ENCODE measurements around the gene GRAMD4. TPM values are rescaled to one million over a fixed set of nuclear protein-coding genes. Genes with fewer than 3 reads are reported as not detected.

GRAMD4 gene
- total and polyA plus RNA-seq, 10 of the 15 experiments (the other 5 are each of a cell fraction or from before 2014, with no cell fraction given), result 0.21 to 45.5 (median 10.6) TPM

GRCh38 chr22:46656856-46657654, 36.9 kb downstream of the GRAMD4 start:
- Histone ChIP-seq H3K27me3 (replicated peaks in 1 of 2; ENCODE audit: control insufficient read depth in 2 of 2, insufficient read depth in 2 of 2, low read length in 1 of 2) (no peaks in the 10 kb centered on the region), H3K4me3 (no peak overlapping the region), H3K9me3 (replicated peaks; ENCODE audit: control insufficient read depth, insufficient read depth, low read length) (no peaks in the 10 kb centered on the region), H3K79me2 (ENCODE audit: control insufficient read depth, insufficient read depth, low read length) (no peaks in the 10 kb centered on the region), H4K20me1 (ENCODE audit: control insufficient read depth, insufficient read depth) (no peaks in the 10 kb centered on the region), H3K27ac (ENCODE audit: control insufficient read depth, insufficient read depth) (no peak overlapping the region), H2AFZ (ENCODE audit: control insufficient read depth, low read depth, low read length) (no peak overlapping the region), H3K9ac (ENCODE audit: control insufficient read depth, insufficient read depth, low read length) (no peak overlapping the region), H3K4me1 (ENCODE audit: control insufficient read depth, insufficient read depth, low read length) (peaks cover 7% of the 10 kb centered on the region), H3K4me2 (ENCODE audit: control insufficient read depth, insufficient read depth) (no peak overlapping the region), H3K36me3 (ENCODE audit: control insufficient read depth in 2 of 2, insufficient read depth in 2 of 2, low read length in 1 of 2) (peaks cover 0 to 6% of the 10 kb centered on the region in 2 experiments; a peak in 2 of 4 replicates)
- 64% methylated on average over 13 of the region's 15 CpGs for WGBS (ENCODE audit: insufficient coverage, insufficient replicate concordance, low lambda C conversion rate, missing lambda C conversion rate)
- BruUV-seq (replicated peaks), result no TSS peak
- ChIA-PET SMC1A (ENCODE audit: uncharacterized antibody, unreplicated experiment) (no interaction called here), POLR2A (no interaction called here), RAD21 (ENCODE audit: unreplicated experiment) (no interaction called here), CTCF (no interaction called here)
- TF ChIP-seq E4F1 (IDR thresholded peaks at IDR 0.05; ENCODE audit: borderline replicate concordance, partially characterized antibody), result no peak
- intact Hi-C loops (cut with micrococcal nuclease; ENCODE audit: unreplicated experiment), result no loop called here
- in situ Hi-C loops (cut with MboI), result no loop called here
- FAIRE-seq, result no peak
- no peak for DNase-seq (ENCODE audit: low read depth, low spot score)
- no peak for ATAC-seq

- RAD21 ChIA-PET (ENCODE audit: unreplicated experiment), result no interaction called here
- TF ChIP-seq RCOR1 (conservative IDR thresholded peaks at IDR 0.05; ENCODE audit: low read depth, low read length) (no peak), SIN3A (IDR thresholded peaks at IDR 0.05; ENCODE audit: low read depth, low read length) (no peak), BRCA1 (IDR thresholded peaks at IDR 0.05; ENCODE audit: low read depth, low read length) (no peak), SUZ12 (IDR thresholded peaks at IDR 0.05; ENCODE audit: unreplicated experiment) (no peak), PRDM15 (CRISPR knock-in tag; IDR thresholded peaks at IDR 0.05) (no peak), KAT2A (conservative IDR thresholded peaks at IDR 0.05; ENCODE audit: control insufficient read depth, low read depth, low read length) (no peak), RUNX3 (IDR thresholded peaks at IDR 0.05; ENCODE audit: low read length) (no peak), MEF2B (IDR thresholded peaks at IDR 0.05; ENCODE audit: partially characterized antibody, poor library complexity, severe bottlenecking) (no peak)
Measured at GRCh38 chr22:46657655-46657953, 37.4 kb downstream of the GRAMD4 start.

More at GRCh38 chr22:46657655-46657953, 37.4 kb downstream of the GRAMD4 start:
- Histone ChIP-seq H3K27me3 (replicated peaks in 1 of 2; ENCODE audit: control insufficient read depth in 2 of 2, insufficient read depth in 2 of 2, low read length in 1 of 2) (no peaks in the 10 kb centered on the region), H3K9me3 (replicated peaks; ENCODE audit: control insufficient read depth, insufficient read depth, low read length) (no peaks in the 10 kb centered on the region), H3K27ac (ENCODE audit: control insufficient read depth, insufficient read depth) (no peak overlapping the region), H2AFZ (ENCODE audit: control insufficient read depth, low read depth, low read length) (no peak overlapping the region), H3K4me2 (ENCODE audit: control insufficient read depth, insufficient read depth) (no peak overlapping the region), H3K9ac (ENCODE audit: control insufficient read depth, insufficient read depth, low read length) (no peak overlapping the region), H3K79me2 (ENCODE audit: control insufficient read depth, insufficient read depth, low read length) (no peaks in the 10 kb centered on the region), H3K4me3 (no peak overlapping the region), H4K20me1 (ENCODE audit: control insufficient read depth, insufficient read depth) (no peaks in the 10 kb centered on the region), H3K36me3 (ENCODE audit: control insufficient read depth in 2 of 2, insufficient read depth in 2 of 2, low read length in 1 of 2) (peaks cover 0 to 7% of the 10 kb centered on the region in 2 experiments; a peak in 2 of 4 replicates), H3K4me1 (ENCODE audit: control insufficient read depth, insufficient read depth, low read length) (peaks cover 7% of the 10 kb centered on the region)
- 86% methylated on average over 10 of the region's 10 CpGs for WGBS (ENCODE audit: insufficient coverage, insufficient replicate concordance, low lambda C conversion rate, missing lambda C conversion rate)
- POLR2A ChIA-PET, result no interaction called here
- SMC1A ChIA-PET (ENCODE audit: uncharacterized antibody, unreplicated experiment), result no interaction called here
- in situ Hi-C loops (cut with MboI) (no loop called here), intact Hi-C loops (cut with micrococcal nuclease; ENCODE audit: unreplicated experiment) (no loop called here)
- FAIRE-seq (no peak), DNase-seq (ENCODE audit: low read depth, low spot score) (no peak), ATAC-seq (no peak)
- CTCF ChIA-PET, result no interaction called here
- BruUV-seq (replicated peaks), result no TSS peak
